ENCODE data around the gene CALML3. TPM values are rescaled to one million over a fixed set of nuclear protein-coding genes. Genes with fewer than 3 reads are reported as not detected.

CALML3 gene
- total RNA-seq, 1 experiment from 2014 or later = not detected

GRCh38 chr10:5478694-5479305 lies 46.0 kb upstream of the CALML3 start:
- Mint-ChIP-seq H3K27me3 (ENCODE audit: low read depth) (no peaks in the 10 kb centered on the region; the same call in 1 of the 2 replicates), H3K9me3 (peaks cover 2 to 3% of the 10 kb centered on the region in 2 experiments; a peak in 2 of 5 replicates), H3K4me3 (no peak overlapping the region), H3K27ac (peak overlapping the region in 2 of 3 experiments; percentile 54 to 84; a peak in 2 of 7 replicates), H3K36me3 (ENCODE audit: insufficient read depth in 1 of 3, low read depth in 3 of 3) (no peaks in the 10 kb centered on the region), H3K4me1 (peaks cover 6 to 9% of the 10 kb centered on the region in 2 experiments)
- Histone ChIP-seq H3K9ac (ENCODE audit: extremely low read depth, insufficient read length, low read length) (no peak overlapping the region), H3K14ac (ENCODE audit: insufficient read depth, low read length) (no peak overlapping the region; the same call in 1 of the 2 replicates), H4K8ac (replicated peaks; ENCODE audit: insufficient read length, low read depth, low read length) (no peak overlapping the region), H3K27ac (ENCODE audit: insufficient read length, low read depth, low read length) (no peak overlapping the region), H4K5ac (ENCODE audit: insufficient read length, low read depth, low read length) (no peak overlapping the region), H3K23me2 (ENCODE audit: insufficient read length, low read depth, low read length, poor library complexity, severe bottlenecking) (no peaks in the 10 kb centered on the region), H3K27me3 (ENCODE audit: insufficient read depth, low read length) (no peaks in the 10 kb centered on the region), H3K18ac (ENCODE audit: insufficient read length, low read depth, low read length) (no peak overlapping the region), H4K20me1 (ENCODE audit: control insufficient read depth, insufficient read depth, insufficient read length) (no peaks in the 10 kb centered on the region), H2AK5ac (ENCODE audit: insufficient read length, low read length) (no peak overlapping the region), H3K79me1 (ENCODE audit: insufficient read depth, low read depth, low read length, poor library complexity, severe bottlenecking) (no peaks in the 10 kb centered on the region), H3K56ac (ENCODE audit: insufficient read length, low read depth, low read length) (no peak overlapping the region), H3T11ph (ENCODE audit: low read length) (no peak overlapping the region), H3K79me2 (ENCODE audit: insufficient read depth, low read length) (no peaks in the 10 kb centered on the region), H2BK120ac (ENCODE audit: low read depth, low read length, poor library complexity, severe bottlenecking) (no peak overlapping the region), H4K91ac (ENCODE audit: insufficient read length, low read depth, low read length) (peak overlapping the region; percentile 87), H2BK12ac (ENCODE audit: insufficient read length, low read depth, low read length) (no peak overlapping the region), H3K4me1 (ENCODE audit: insufficient read depth, low read length) (peaks cover 10% of the 10 kb centered on the region; the same call in 1 of the 2 replicates), H3K23ac (ENCODE audit: insufficient read length, low read depth, low read length) (no peak overlapping the region), H2AFZ (ENCODE audit: low read length) (no peak overlapping the region), H3K4me2 (ENCODE audit: insufficient read depth, insufficient read length, low read length) (no peak overlapping the region), H3K9me3 (ENCODE audit: control insufficient read depth, low read depth, low read length) (no peaks in the 10 kb centered on the region), H2BK20ac (ENCODE audit: low read depth, low read length, poor library complexity, severe bottlenecking) (no peak overlapping the region), H2BK15ac (ENCODE audit: low read depth, low read length) (0 out of 2 replicates have a peak overlapping the region, but pooled peaks have one; percentile 77), H3K4ac (ENCODE audit: low read depth, low read length) (no peak overlapping the region), H2BK5ac (ENCODE audit: insufficient read length, low read length) (no peak overlapping the region)
- WGBS (ENCODE audit: extremely low coverage, insufficient read length, low lambda C conversion rate) = no CpG with 5 or more reads among the region's 18 CpGs
- TF ChIP-seq CTCF (conservative IDR thresholded peaks at IDR 0.05) = no peak
- DNase-seq = peak; percentile 22

Measured in H9 (cell line).